22Rv1 (cell line): ENCODE data around the gene MATN3.

Source experiments
- H3K27ac ChIP-seq: fragments of 450-650 bp; 2 replicates; pipeline ENCODE4 v1.5.1; 2017
- ZFX ChIP-seq: fragments of 450-650 bp; IDR thresholded peaks from 2 replicates; pipeline ENCODE4 v1.6.1; 2017; ENCODE audit warnings: antibody characterized with exemption, borderline replicate concordance
- TF ChIP-seq, protein P1 (sequence below): fragments of 450-650 bp; IDR thresholded peaks from 2 replicates; pipeline ENCODE4 v1.5.1; 2017; ENCODE audit warnings: mild to moderate bottlenecking

Gene MATN3

DNA sequence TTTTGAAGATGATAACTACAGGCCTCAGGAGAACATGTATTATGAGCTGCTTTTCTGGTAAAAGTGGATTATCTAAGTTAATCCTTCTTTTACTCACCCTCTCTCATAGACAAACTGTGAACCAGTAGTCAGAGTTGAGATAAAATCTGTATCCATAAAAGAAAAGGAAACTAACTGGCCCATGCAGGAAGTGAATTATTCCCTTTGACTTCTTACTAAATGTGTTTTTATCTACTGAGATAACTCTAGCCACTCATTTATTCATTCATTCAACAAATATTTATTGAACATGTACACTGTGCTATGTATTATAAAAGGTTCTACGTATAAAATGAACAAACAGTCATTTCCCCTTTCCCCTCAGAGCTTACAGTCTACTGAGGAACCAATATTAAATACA, 32.5 kb downstream of the MATN3 start:
- H3K27ac ChIP-seq: no peak overlapping the region
- TF ChIP-seq, protein P1, sequence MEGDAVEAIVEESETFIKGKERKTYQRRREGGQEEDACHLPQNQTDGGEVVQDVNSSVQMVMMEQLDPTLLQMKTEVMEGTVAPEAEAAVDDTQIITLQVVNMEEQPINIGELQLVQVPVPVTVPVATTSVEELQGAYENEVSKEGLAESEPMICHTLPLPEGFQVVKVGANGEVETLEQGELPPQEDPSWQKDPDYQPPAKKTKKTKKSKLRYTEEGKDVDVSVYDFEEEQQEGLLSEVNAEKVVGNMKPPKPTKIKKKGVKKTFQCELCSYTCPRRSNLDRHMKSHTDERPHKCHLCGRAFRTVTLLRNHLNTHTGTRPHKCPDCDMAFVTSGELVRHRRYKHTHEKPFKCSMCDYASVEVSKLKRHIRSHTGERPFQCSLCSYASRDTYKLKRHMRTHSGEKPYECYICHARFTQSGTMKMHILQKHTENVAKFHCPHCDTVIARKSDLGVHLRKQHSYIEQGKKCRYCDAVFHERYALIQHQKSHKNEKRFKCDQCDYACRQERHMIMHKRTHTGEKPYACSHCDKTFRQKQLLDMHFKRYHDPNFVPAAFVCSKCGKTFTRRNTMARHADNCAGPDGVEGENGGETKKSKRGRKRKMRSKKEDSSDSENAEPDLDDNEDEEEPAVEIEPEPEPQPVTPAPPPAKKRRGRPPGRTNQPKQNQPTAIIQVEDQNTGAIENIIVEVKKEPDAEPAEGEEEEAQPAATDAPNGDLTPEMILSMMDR: no peak
- no peak for TF ChIP-seq ZFX

DNA sequence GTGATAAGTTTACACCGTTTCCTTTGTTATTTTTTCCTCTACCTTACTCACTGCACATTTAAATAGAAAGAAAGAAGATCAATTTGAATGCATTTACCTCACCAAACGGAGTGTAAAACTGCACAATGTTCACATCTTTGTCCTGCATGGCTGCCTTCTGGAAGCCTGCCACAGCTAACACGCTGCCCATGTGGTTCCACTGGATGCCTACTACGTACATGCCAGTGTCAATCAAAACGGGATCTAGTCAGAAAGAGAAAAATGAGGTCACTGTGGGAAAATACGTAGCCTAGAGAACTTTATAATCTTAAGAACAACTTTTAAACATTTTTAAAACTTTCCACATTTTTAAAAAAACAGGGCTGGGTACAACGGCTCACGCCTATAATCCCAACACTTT, 39.0 kb downstream of the MATN3 start:
- TF ChIP-seq ZFX: no peak
- TF ChIP-seq, protein P1: no peak

DNA sequence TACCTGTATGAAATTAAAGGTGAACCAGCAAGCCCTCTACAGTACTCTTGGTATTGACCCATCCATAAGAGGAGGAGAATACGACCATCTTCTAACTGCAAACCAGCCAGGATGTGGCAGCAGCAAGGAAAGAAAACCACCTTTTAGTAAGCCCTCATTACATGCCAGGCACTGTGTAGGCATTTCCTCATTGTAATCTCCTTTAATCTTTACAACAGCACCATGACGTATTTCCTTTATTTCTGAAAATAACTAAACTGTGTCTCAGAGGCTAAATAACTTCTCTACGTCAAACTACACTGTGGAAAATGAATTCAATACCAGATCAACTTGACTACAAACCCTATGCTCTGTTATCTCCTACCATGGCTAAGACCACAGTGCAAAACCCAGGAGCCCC, 40.8 kb downstream of the MATN3 start:
- H3K27ac ChIP-seq: no peak overlapping the region
- TF ChIP-seq, protein P1: no peak
- TF ChIP-seq ZFX: no peak

More for the DNA sequence above, 39.0 kb downstream of the MATN3 start:
- H3K27ac ChIP-seq: no peak overlapping the region

DNA sequence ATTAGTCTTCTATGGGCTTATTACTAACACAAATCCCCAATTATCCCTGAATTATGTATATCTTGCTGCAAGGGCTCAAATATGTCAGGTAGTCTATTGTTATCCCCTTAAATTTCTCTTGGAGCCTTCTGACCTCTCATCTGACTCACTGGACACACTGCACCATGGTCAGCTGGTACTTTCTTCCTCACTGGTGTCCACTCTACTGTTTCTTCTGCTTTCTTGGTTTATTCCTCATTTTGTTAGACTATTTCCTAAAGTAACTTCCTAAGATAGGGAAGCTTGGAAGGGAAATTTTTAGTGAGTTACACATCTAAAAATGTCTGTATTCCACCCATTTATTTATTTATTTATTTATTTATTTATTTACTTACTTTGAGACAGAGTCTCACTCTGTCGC, 49.1 kb downstream of the MATN3 start:
- TF ChIP-seq, protein P1: no peak
- no peak for TF ChIP-seq ZFX
- H3K27ac ChIP-seq: no peak overlapping the region

DNA sequence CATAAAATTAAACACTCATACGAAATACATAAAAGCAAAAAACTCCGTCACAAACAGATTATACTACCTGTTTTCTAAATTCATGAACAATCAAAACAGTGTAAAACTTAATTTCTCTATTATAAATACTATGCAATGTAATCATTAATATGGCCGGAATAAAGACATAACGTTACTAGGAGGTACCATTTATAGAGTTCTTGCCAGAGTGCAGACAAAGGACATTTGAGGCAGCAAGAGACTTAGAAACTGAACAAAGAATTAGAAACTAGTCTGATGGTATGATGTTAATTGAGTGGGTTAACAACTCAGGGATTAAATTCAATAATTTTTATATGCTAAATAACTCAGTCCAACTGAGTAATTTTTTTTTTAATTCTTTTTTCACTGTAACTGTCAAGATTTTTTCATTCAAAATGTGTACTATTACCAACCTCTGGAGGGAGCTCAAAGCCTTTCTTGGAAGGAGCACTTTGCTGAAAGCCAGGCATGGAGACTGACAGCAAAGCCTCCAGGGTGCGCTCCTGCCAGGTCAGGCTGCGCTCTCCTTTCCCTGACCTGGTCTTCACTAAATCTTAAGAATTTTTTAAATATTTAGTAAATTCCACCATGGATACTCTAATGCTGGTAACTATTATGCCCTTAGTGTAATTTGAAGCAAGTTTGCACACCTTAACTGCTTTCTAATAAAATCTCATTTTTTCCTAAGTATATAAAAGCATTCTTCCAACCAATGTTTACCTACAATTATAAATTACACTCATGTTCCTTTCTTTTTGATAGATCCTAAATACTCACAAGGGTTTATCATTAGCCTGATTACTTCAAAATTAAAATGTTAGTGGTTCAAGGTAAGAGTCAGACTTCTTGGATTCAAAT, 56.7 kb downstream of the MATN3 start:
- no peak overlapping the region for H3K27ac ChIP-seq
- TF ChIP-seq, protein P1: peak; percentile 94
- TF ChIP-seq ZFX: no peak

DNA sequence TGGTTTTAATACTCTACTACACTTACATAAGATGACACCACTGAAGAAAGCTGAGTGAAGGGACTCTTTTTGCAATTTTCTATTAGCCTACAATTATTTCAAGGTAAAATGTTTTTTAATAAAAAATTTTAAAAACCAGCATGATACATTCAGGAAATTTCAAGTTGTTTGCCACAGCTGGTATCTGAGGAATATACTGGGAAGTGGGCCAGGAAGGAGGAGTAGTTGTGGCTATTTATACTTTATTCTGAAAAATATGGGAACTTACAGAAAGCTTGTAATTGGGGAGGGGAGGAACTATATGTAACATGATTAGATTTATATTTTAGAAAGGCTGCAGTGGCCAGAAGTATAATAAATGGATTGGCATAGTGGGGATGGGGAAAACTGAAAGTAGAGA, 63.4 kb downstream of the MATN3 start:
- no peak overlapping the region for H3K27ac ChIP-seq
- TF ChIP-seq, protein P1: no peak
- TF ChIP-seq ZFX: no peak

DNA sequence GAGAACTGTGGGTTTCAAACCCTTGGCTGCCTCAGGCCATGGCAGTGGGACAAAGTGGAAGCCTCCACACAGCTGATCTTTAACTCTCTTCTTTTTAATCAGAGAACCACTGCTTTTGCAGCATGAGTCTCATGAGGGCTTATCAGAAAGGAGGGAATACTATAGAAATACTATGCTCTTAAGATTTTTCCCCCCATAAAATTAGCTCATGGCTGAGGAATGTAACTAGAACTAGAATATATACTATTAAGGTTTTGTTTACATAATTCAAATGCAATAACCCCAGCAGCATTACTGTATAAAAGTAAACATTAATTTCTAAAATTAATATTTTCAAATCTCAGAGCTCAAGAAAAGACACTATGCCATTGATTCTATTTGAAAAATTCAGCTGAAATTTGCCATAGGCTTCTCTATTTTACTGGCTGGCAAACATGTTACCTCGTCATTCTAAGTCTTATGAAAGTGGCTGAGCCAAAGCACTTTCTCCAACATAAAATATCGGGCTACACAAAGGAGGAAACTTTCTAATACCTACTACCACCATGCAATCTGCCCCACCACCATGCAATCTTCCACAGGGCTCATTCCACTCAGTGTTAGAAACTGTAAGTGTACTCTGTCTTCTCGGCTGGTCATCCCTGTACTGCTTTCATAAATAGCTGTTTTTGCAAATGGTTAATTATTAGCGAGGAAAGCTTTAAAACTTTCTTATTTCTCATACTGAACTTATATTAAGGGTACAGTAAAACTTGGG, 65.1 kb downstream of the MATN3 start:
- TF ChIP-seq, protein P1: no peak
- no peak for TF ChIP-seq ZFX
- H3K27ac ChIP-seq: no peak overlapping the region
